Activated CD8-positive, alpha-beta memory T cell treated with anti-CD3 and anti-CD28 coated beads for 48 hours (primary cell): ENCODE results near the gene HSD17B12.
"Not testable (repeated sequence)": the region's sequence is repeated elsewhere in the genome, so short reads cannot be mapped to it uniquely, and the experiment has no call there.

Source experiments
- DNase-seq, 3 experiments: peaks; one replicate each; pipeline ENCODE4 v3.0.0-alpha.2; 2020; ENCODE audit warnings: low read depth in 2 of 3, low spot score in 2 of 3

Gene HSD17B12

GRCh38 chr11:43738600-43739409 is 58.3 kb downstream of the HSD17B12 start:
- DNase-seq, result no peak

GRCh38 chr11:43746670-43747069 is 66.1 kb downstream of the HSD17B12 start:
- no peak for DNase-seq

GRCh38 chr11:43747130-43747802 is 66.7 kb downstream of the HSD17B12 start:
- no peak for DNase-seq

GRCh38 chr11:43748095-43748494 is 67.6 kb downstream of the HSD17B12 start:
- DNase-seq, result no peak

GRCh38 chr11:43751726-43752125 is 71.2 kb downstream of the HSD17B12 start:
- DNase-seq, result no peak

DNA sequence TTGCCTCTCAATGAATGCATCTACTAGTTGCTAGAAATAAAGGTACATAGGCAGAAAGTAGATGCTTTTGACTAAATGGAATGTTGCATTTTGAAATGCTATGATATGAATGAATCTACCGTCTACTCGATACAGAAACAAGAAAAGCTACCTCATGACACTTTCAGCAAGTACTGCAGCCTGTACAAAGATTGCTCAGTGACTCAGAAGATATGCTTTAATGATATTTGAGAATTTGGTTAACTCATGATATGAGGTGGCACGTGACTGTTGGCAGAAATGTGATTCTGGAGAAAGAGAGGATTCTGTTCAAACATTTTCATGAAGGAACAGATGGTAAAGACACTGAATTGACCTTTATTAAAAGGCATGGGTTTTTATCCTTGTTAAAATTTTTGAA is 76.0 kb downstream of the HSD17B12 start:
- no peak for DNase-seq

GRCh38 chr11:43758927-43759326 is 78.4 kb downstream of the HSD17B12 start:
- DNase-seq, result no peak

GRCh38 chr11:43760902-43761301 is 80.4 kb downstream of the HSD17B12 start:
- DNase-seq, result no peak

DNA sequence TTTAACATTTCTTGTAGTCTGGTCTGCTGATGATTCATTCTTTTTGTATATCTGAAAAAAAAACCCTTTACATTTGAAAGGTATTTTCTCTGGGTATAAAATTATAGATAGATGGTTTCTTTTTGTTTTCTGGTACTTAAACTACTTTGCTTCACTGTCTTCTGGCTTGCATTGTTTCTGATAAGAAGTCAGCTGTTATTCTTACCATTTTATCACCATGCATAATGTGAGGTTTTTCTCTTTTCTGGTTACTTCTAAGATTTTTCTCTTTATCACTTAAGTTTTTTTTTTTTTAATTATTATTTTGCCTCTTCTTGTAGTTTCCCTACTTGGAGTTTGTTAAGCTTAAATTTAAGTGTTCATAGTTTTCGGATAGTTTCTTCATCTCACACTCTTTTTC is 84.7 kb downstream of the HSD17B12 start:
- DNase-seq, result no peak

DNA sequence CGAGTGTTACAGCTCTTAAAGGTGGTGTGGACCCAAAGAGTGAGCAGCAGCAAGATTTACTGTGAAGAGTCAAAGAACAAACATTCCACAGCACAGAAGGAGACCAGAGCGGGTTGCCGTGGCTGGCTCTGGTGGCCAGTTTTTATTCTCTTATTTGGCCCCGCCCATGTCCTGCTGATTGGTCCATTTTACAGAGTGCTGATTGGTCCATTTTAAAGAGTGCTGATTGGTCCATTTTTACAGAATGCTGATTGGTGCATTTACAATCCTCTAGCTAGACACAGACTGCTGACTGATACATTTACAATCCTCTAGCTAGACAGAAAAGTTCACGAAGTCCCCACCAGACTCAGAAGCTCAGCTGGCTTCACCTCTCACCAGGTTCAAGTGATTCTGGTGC is 88.1 kb downstream of the HSD17B12 start:
- DNase-seq, result not testable (repeated sequence)

DNA sequence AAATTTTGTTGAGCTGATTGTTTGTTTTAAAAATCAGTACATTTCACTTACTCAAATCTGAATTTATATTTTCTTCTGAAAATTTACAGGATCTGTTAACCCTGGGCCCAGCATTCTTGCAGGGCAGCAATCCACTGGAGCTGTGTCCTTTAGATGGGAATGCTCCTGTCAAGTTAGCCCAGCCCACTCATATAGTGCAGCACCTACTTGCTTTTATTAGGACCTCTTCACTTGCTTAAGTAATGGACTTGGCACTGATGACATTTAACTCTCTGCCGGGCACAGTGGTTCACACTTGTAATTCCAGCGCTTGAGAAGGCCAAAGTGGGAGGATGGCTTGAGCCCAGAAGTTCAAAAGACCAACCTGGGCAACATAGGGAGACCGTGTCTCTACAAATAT is 89.6 kb downstream of the HSD17B12 start:
- DNase-seq, result no peak

DNA sequence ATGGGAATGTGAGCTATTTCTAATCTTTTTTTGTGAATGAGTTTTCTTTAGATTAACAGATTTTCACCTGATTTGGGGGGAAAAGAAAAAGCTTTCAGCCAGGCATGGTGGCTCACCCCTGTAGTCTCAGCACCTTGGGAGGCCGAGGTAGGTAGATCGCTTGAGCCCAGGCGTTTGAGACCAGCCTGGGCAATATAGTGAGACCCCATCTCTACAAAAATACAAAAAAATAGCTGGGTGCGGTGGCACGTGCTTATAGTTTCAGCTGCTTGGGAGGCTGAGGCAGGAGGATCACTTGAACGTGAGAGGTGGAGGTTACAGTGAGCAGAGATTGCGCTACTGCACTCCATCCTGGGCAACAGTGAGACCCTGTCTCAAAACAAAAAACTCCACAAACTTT is 92.2 kb downstream of the HSD17B12 start:
- DNase-seq, result no peak

- DNase-seq, result no peak
Measured at GRCh38 chr11:43774786-43775185, 94.2 kb downstream of the HSD17B12 start.

GRCh38 chr11:43779306-43779705 is 98.8 kb downstream of the HSD17B12 start:
- DNase-seq, result no peak

DNA sequence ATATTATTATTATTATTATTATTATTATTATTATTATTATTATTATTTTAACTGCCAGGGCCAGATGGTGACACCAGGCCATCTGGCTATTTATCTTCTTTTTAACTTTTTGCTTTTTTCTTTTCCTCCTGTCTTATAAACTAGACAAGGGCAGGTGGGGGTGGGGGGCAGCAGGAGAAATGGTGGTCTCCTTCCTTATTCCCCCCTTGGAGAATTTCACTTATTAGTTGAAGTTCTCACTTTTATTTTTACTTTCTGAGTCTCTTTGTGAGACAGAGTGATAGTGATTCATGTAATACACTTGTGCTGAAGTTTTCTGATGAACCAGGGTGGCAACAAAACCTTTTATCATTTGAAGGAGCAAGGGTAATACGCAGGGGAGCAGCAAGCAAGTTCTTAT is 103.8 kb downstream of the HSD17B12 start:
- no peak for DNase-seq

GRCh38 chr11:43784866-43785265 is 104.3 kb downstream of the HSD17B12 start:
- no peak for DNase-seq

DNA sequence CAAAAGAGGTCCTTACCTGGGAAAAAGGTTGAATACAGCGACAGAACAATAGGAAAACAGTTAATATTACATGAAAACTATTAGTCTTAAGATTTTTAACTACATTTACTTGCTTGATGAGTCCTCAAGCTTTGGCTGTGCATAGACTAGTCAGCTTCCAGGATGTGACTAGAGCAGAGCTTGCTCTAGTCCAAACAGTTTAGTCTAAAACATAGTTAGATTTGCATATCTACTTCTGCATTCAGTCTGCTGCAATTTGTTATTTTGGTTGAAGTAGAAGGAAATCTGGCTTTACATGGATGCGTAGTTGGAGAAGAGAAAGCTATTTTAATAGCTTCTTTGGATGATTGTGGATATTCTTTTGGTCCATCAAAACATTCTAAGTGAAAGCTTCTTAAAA is 104.8 kb downstream of the HSD17B12 start:
- no peak for DNase-seq

GRCh38 chr11:43786016-43786415 is 105.5 kb downstream of the HSD17B12 start:
- no peak for DNase-seq

DNA sequence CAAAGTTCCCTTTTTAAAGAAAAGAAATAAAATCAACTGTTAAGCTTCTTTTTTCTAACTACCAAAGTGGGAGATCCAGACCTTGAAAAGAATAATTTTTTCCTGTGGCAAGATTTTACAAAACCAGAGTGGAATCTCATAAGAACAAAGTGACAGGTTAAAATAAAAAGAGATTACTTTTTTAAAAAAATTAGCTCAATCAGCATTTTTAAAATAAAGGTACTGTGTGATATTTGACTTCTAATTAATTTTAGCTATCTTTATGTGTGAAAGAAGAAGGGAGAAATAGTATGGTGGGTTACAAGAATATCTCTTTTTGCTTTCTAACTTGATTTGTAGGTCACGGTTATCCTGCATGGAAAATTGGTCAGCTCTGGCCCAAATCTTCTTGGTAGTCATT is 107.3 kb downstream of the HSD17B12 start:
- DNase-seq, result no peak

DNA sequence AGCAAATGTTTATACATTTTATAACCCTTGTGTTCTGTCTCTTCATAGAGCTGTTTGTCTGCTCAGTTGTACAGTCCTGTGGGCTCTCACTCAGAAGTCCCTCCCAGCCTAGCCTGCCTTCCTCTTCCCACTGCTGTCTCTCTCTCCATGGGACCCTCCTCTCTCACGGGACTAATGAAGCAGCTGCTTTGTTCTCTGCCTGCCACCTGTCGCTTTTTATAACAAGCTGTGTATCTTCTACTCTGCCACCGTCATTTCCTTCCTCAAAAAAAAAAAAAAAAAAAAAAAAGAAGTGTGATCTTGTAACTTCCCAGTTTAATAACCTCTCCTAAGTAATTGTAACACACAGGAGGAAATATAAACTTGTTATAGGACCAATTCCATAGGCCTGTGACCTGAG is 107.9 kb downstream of the HSD17B12 start:
- DNase-seq, result no peak

GRCh38 chr11:43789700-43790443 is 109.3 kb downstream of the HSD17B12 start:
- no peak for DNase-seq

- no peak for DNase-seq
Measured at GRCh38 chr11:43790444-43790794, 109.9 kb downstream of the HSD17B12 start.
